Measurements from ENCODE around the gene USP17L19.
"Not testable (repeated sequence)": the region's sequence is repeated elsewhere in the genome, so short reads cannot be mapped to it uniquely, and the experiment has no call there.

The USP17L19 gene

GRCh38 chr4:9238461-9238860, 14.7 kb upstream of the USP17L19 start:
- H3K9me2 ChIP-seq (replicated peaks; ENCODE audit: insufficient read depth, low read length); H3F3A ChIP-seq (ENCODE audit: insufficient read depth, low read length); H3K36me3 ChIP-seq (replicated peaks; ENCODE audit: insufficient read depth, low read length); H3K9ac ChIP-seq (ENCODE audit: low read length); H3K79me2 ChIP-seq (ENCODE audit: low read length); H3K9me3 ChIP-seq (replicated peaks; ENCODE audit: insufficient read depth, low read length); H3K4me1 ChIP-seq (ENCODE audit: low read length); H3K27me3 ChIP-seq (replicated peaks; ENCODE audit: insufficient read depth, low read length); H2AFZ ChIP-seq (ENCODE audit: low read length); H3K4me2 ChIP-seq (ENCODE audit: low read depth, low read length); H3K4me3 ChIP-seq (ENCODE audit: low read length); H3K27ac ChIP-seq (ENCODE audit: low read length); H4K20me1 ChIP-seq (ENCODE audit: insufficient read depth, low read length): not testable (repeated sequence)
- DNase-seq, result peak; percentile 0

DNA sequence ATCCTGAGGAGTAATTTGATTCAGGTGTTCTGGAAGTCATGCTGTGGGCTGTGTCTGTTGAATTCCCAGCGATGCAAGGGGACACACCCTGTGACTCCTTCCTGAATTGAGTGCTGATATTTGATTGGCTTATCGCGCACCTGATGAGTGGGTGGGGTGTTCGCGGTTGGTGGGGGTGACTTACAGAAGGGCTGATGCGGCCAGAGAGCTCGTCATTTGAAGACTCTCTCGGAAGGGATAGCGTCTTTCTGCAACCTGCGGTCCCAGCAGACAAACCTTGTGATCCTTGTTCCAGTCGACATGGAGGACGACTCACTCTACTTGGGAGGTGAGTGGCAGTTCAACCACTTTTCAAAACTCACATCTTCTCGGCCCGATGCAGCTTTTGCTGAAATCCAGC, 9.6 kb upstream of the USP17L19 start, which contains the start of gene USP17L17:
Gene USP17L17 (plus strand): TSS at position 301 of the 400 bp plus-strand sequence. CDS start 0 bp downstream, at position 301.
- H3K9ac ChIP-seq (ENCODE audit: low read length); H3K9me2 ChIP-seq (replicated peaks; ENCODE audit: insufficient read depth, low read length); DNase-seq; H3K36me3 ChIP-seq (replicated peaks; ENCODE audit: insufficient read depth, low read length); H4K20me1 ChIP-seq (ENCODE audit: insufficient read depth, low read length); H3K4me1 ChIP-seq (ENCODE audit: low read length); H3K79me2 ChIP-seq (ENCODE audit: low read length); H3K27ac ChIP-seq (ENCODE audit: low read length); H3K4me3 ChIP-seq (ENCODE audit: low read length); H2AFZ ChIP-seq (ENCODE audit: low read length); H3K4me2 ChIP-seq (ENCODE audit: low read depth, low read length); H3K27me3 ChIP-seq (replicated peaks; ENCODE audit: insufficient read depth, low read length); H3K9me3 ChIP-seq (replicated peaks; ENCODE audit: insufficient read depth, low read length); H3F3A ChIP-seq (ENCODE audit: insufficient read depth, low read length): not testable (repeated sequence)

DNA sequence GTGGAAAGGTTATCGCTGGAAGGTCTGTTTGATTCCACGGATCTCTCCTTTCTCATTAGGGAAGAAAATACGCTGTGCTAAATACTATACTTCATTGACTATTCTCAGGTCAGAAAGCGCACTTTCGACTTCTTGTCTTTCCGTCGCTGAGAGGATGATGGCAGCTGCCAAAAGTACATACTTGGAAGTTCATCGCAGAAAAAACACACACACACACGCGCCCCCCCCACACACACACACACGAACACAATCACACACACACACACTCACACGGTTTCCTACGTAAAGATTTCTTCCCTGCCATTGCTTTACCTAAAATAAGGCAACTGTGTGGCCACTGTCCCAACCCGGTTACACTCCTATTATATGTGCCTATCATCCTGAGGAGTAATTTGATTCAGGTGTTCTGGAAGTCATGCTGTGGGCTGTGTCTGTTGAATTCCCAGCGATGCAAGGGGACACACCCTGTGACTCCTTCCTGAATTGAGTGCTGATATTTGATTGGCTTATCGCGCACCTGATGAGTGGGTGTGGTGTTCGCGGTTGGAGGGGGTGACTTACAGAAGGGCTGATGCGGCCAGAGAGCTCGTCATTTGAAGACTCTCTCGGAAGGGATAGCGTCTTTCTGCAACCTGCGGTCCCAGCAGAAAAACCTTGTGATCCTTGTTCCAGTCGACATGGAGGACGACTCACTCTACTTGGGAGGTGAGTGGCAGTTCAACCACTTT, 5.1 kb upstream of the USP17L19 start, which contains the start of gene USP17L18:
Gene USP17L18 (plus strand): TSS at position 678 of the 728 bp plus-strand sequence. CDS start 0 bp downstream, at position 678.
- H3F3A ChIP-seq (ENCODE audit: insufficient read depth, low read length); H3K4me2 ChIP-seq (ENCODE audit: low read depth, low read length); H4K20me1 ChIP-seq (ENCODE audit: insufficient read depth, low read length); H3K27me3 ChIP-seq (replicated peaks; ENCODE audit: insufficient read depth, low read length); H3K9me2 ChIP-seq (replicated peaks; ENCODE audit: insufficient read depth, low read length); H3K4me3 ChIP-seq (ENCODE audit: low read length); H3K4me1 ChIP-seq (ENCODE audit: low read length); H2AFZ ChIP-seq (ENCODE audit: low read length); H3K9ac ChIP-seq (ENCODE audit: low read length); H3K9me3 ChIP-seq (replicated peaks; ENCODE audit: insufficient read depth, low read length); H3K79me2 ChIP-seq (ENCODE audit: low read length); H3K27ac ChIP-seq (ENCODE audit: low read length); H3K36me3 ChIP-seq (replicated peaks; ENCODE audit: insufficient read depth, low read length): not testable (repeated sequence)
- peak; percentile 2 for DNase-seq

DNA sequence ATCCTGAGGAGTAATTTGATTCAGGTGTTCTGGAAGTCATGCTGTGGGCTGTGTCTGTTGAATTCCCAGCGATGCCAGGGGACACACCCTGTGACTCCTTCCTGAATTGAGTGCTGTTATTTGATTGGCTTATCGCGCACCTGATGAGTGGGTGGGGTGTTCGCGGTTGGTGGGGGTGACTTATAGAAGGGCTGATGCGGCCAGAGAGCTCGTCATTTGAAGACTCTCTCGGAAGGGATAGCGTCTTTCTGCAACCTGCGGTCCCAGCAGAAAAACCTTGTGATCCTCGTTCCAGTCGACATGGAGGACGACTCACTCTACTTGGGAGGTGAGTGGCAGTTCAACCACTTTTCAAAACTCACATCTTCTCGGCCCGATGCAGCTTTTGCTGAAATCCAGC, 4.6 kb downstream of the USP17L19 start, which contains the start of gene USP17L20:
Gene USP17L20 (plus strand): TSS at position 301 of the 400 bp plus-strand sequence. CDS start 0 bp downstream, at position 301.
- H3K4me2 ChIP-seq (ENCODE audit: low read depth, low read length); H3K36me3 ChIP-seq (replicated peaks; ENCODE audit: insufficient read depth, low read length); H3F3A ChIP-seq (ENCODE audit: insufficient read depth, low read length): not testable (repeated sequence)

GRCh38 chr4:9262572-9262971, 9.4 kb downstream of the USP17L19 start, which contains the start of gene USP17L21:
Gene USP17L21, plus strand, starts transcription at chr4:9262872. Its CDS starts 0 bp downstream, at chr4:9262872.
- H3K36me3 ChIP-seq (replicated peaks; ENCODE audit: insufficient read depth, low read length), result not testable (repeated sequence)

More for the DNA sequence above, 4.6 kb downstream of the USP17L19 start, which contains the start of gene USP17L20:
- not testable (repeated sequence) for H3K4me3 ChIP-seq (ENCODE audit: low read length); H3K4me1 ChIP-seq (ENCODE audit: low read length); H2AFZ ChIP-seq (ENCODE audit: low read length); H3K27me3 ChIP-seq (replicated peaks; ENCODE audit: insufficient read depth, low read length); H3K9me2 ChIP-seq (replicated peaks; ENCODE audit: insufficient read depth, low read length); DNase-seq; H3K79me2 ChIP-seq (ENCODE audit: low read length); H4K20me1 ChIP-seq (ENCODE audit: insufficient read depth, low read length); H3K9ac ChIP-seq (ENCODE audit: low read length); H3K27ac ChIP-seq (ENCODE audit: low read length); H3K9me3 ChIP-seq (replicated peaks; ENCODE audit: insufficient read depth, low read length)

GRCh38 chr4:9267319-9267718, 14.1 kb downstream of the USP17L19 start, which contains the start of gene USP17L22:
Gene USP17L22, plus strand, starts transcription at chr4:9267619. Its CDS starts 0 bp downstream, at chr4:9267619.
- not testable (repeated sequence) for H3K79me2 ChIP-seq (ENCODE audit: low read length); H3F3A ChIP-seq (ENCODE audit: insufficient read depth, low read length); H3K4me1 ChIP-seq (ENCODE audit: low read length); H3K36me3 ChIP-seq (replicated peaks; ENCODE audit: insufficient read depth, low read length); H3K9me3 ChIP-seq (replicated peaks; ENCODE audit: insufficient read depth, low read length); H4K20me1 ChIP-seq (ENCODE audit: insufficient read depth, low read length); H2AFZ ChIP-seq (ENCODE audit: low read length); H3K9ac ChIP-seq (ENCODE audit: low read length); H3K9me2 ChIP-seq (replicated peaks; ENCODE audit: insufficient read depth, low read length); H3K27me3 ChIP-seq (replicated peaks; ENCODE audit: insufficient read depth, low read length); H3K4me2 ChIP-seq (ENCODE audit: low read depth, low read length); DNase-seq; H3K27ac ChIP-seq (ENCODE audit: low read length); H3K4me3 ChIP-seq (ENCODE audit: low read length)

More at GRCh38 chr4:9262572-9262971, 9.4 kb downstream of the USP17L19 start, which contains the start of gene USP17L21:
- H3K9me3 ChIP-seq (replicated peaks; ENCODE audit: insufficient read depth, low read length); H3K4me2 ChIP-seq (ENCODE audit: low read depth, low read length); H2AFZ ChIP-seq (ENCODE audit: low read length); H3K27me3 ChIP-seq (replicated peaks; ENCODE audit: insufficient read depth, low read length); H4K20me1 ChIP-seq (ENCODE audit: insufficient read depth, low read length); H3K4me1 ChIP-seq (ENCODE audit: low read length); H3K27ac ChIP-seq (ENCODE audit: low read length); H3K9ac ChIP-seq (ENCODE audit: low read length); H3K79me2 ChIP-seq (ENCODE audit: low read length); DNase-seq; H3K4me3 ChIP-seq (ENCODE audit: low read length); H3F3A ChIP-seq (ENCODE audit: insufficient read depth, low read length); H3K9me2 ChIP-seq (replicated peaks; ENCODE audit: insufficient read depth, low read length): not testable (repeated sequence)

DNA sequence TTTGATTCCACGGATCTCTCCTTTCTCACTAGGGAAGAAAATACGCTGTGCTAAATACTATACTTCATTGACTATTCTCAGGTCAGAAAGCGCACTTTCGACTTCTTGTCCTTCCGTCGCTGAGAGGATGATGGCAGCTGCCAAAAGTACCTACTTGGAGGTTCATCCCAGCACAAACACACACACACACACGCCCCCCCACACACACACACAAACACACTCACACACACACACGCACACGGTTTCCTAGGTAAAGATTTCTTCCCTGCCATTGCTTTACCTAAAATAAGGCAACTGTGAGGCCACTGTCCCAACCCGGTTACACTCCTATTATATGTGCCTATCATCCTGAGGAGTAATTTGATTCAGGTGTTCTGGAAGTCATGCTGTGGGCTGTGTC, 18.5 kb downstream of the USP17L19 start:
- not testable (repeated sequence) for H3K27ac ChIP-seq (ENCODE audit: low read length); H3K4me2 ChIP-seq (ENCODE audit: low read depth, low read length); H3F3A ChIP-seq (ENCODE audit: insufficient read depth, low read length); H3K36me3 ChIP-seq (replicated peaks; ENCODE audit: insufficient read depth, low read length); DNase-seq; H3K27me3 ChIP-seq (replicated peaks; ENCODE audit: insufficient read depth, low read length); H2AFZ ChIP-seq (ENCODE audit: low read length); H3K79me2 ChIP-seq (ENCODE audit: low read length); H3K4me3 ChIP-seq (ENCODE audit: low read length); H3K9me2 ChIP-seq (replicated peaks; ENCODE audit: insufficient read depth, low read length); H3K9ac ChIP-seq (ENCODE audit: low read length); H3K9me3 ChIP-seq (replicated peaks; ENCODE audit: insufficient read depth, low read length); H3K4me1 ChIP-seq (ENCODE audit: low read length); H4K20me1 ChIP-seq (ENCODE audit: insufficient read depth, low read length)

Measured in MM.1S (cell line).